Measurements from ENCODE around the gene PRKCZ. TPM values are rescaled to one million over a fixed set of nuclear protein-coding genes. Genes with fewer than 3 reads are reported as not detected.

PRKCZ gene
- total RNA-seq, 2 experiments from 2014 or later: 8.0 to 10.0 TPM

DNA sequence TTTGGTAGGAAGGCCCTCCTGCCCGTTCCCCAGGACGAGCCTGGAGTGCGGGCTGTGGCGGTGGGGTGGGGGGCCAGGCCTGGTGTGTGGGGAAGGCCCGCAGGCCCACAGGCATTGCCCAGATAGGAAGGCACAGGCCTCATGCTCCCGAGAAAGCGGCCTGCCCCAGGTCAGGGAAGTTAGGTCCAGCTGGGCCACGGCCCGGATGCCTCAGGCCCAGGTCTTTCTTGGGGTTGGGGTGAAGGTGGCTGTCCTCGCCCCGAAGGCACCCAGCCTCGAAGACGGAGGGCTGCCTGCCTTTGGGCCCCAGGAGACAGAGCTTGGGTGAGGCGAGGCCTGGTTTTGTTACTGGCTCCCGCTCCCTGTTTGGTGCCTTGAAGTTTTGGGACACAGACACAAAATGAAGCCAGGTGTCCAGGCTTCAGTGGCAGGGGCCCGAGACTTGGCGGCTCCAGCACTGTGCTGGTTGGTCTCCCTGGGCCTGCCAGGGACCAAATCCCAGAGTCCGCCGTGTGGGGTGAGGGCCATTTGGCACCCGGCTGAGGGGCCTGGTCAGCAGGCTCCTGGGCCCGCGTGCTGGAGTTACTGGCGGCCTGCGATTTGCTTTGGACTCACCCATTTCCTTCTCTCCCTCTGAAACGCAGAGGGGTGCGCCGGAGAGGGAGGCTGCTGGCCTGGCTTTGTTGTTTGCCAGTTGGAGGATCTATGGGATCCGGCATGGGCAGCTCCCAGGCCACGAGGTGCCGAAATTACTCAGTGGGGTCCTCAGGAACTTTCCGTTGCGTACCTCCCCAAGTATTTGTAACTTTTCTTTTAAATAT is 179.9 kb downstream of the PRKCZ start:
- H2AFZ ChIP-seq (ENCODE audit: low read length): no peak overlapping the region
- BruUV-seq (replicated peaks): no TSS peak
- H3K27ac ChIP-seq (ENCODE audit: low read depth, low read length, poor library complexity, severe bottlenecking): no peak overlapping the region
- CTCF ChIA-PET (ENCODE audit: unreplicated experiment): no interaction called here
- POLR2A ChIA-PET: no interaction called here
- intact Hi-C loops (cut with micrococcal nuclease; ENCODE audit: unreplicated experiment): no loop called here
- H3K9me3 ChIP-seq (ENCODE audit: low read length): no peaks in the 10 kb centered on the region
- H3K36me3 ChIP-seq (ENCODE audit: insufficient read depth, low read length): no peaks in the 10 kb centered on the region
- no peaks in the 10 kb centered on the region for H3K9me2 ChIP-seq (ENCODE audit: insufficient read depth, low read length)
- H4K20me1 ChIP-seq (ENCODE audit: insufficient read depth, low read length): no peaks in the 10 kb centered on the region
- H3K4me2 ChIP-seq (ENCODE audit: low read length): peak overlapping the region; percentile 71
- no peak for DNase-seq (ENCODE audit: low spot score)
- TF ChIP-seq, protein P1, sequence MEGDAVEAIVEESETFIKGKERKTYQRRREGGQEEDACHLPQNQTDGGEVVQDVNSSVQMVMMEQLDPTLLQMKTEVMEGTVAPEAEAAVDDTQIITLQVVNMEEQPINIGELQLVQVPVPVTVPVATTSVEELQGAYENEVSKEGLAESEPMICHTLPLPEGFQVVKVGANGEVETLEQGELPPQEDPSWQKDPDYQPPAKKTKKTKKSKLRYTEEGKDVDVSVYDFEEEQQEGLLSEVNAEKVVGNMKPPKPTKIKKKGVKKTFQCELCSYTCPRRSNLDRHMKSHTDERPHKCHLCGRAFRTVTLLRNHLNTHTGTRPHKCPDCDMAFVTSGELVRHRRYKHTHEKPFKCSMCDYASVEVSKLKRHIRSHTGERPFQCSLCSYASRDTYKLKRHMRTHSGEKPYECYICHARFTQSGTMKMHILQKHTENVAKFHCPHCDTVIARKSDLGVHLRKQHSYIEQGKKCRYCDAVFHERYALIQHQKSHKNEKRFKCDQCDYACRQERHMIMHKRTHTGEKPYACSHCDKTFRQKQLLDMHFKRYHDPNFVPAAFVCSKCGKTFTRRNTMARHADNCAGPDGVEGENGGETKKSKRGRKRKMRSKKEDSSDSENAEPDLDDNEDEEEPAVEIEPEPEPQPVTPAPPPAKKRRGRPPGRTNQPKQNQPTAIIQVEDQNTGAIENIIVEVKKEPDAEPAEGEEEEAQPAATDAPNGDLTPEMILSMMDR (conservative IDR thresholded peaks at IDR 0.05; ENCODE audit: low read length): no peak
- no peak for TF ChIP-seq EZH2phosphoT487 (IDR thresholded peaks at IDR 0.05; ENCODE audit: borderline replicate concordance, low read depth, low read length)
- H3K79me2 ChIP-seq (ENCODE audit: insufficient read depth, low read depth, low read length): no peaks in the 10 kb centered on the region
- H3K4me3 ChIP-seq (ENCODE audit: low read depth, low read length, poor library complexity, severe bottlenecking): peak overlapping the region; percentile 61
- H3K4me1 ChIP-seq (ENCODE audit: insufficient read depth, low read length, poor library complexity, severe bottlenecking): peaks cover 41% of the 10 kb centered on the region

DNA sequence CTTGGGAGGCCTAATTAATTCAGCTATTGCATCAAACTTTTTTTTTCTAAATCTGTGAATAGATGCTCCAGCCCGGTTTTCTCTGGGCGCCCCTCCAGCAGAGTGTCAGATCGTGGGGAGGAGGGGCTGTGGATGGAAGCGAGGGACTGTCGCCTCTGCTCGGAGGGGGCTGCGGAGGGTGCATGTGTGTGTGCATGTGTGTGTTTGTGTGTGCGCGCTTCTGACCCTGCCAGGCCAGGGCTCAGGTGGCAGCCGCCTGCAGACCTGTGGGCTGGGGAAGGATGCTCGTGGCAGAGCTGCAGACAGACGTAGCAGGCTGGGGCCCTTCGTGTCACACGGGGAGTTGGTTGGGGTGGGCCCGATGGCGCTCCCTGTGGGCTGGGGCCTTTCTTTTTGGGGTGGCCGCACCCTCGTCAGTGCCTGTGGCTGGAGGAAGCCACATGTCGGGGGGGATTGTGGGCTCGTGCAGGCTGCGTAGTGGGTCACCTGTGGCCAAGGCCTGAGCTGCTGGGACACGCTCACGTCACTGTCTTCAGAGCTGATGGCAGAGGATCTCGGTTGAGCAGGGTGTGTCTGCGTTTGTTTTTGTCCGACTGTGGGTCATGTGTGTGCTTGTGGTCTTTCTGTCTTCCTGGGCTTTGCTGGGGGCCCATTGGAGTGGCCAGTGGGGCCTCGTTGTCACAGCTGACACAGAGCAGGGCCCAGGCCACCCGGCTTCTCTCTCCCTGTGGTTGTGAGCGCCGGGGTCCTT is 180.7 kb downstream of the PRKCZ start:
- Histone ChIP-seq H2AFZ (ENCODE audit: low read length) (no peak overlapping the region), H3K79me2 (ENCODE audit: insufficient read depth, low read depth, low read length) (no peaks in the 10 kb centered on the region), H3K4me2 (ENCODE audit: low read length) (peak overlapping the region; percentile 71), H3K4me3 (ENCODE audit: low read depth, low read length, poor library complexity, severe bottlenecking) (peak overlapping the region; percentile 61), H3K36me3 (ENCODE audit: insufficient read depth, low read length) (no peaks in the 10 kb centered on the region), H3K9me2 (ENCODE audit: insufficient read depth, low read length) (no peaks in the 10 kb centered on the region), H3K4me1 (ENCODE audit: insufficient read depth, low read length, poor library complexity, severe bottlenecking) (peaks cover 41% of the 10 kb centered on the region), H4K20me1 (ENCODE audit: insufficient read depth, low read length) (no peaks in the 10 kb centered on the region), H3K27ac (ENCODE audit: low read depth, low read length, poor library complexity, severe bottlenecking) (no peak overlapping the region), H3K9me3 (ENCODE audit: low read length) (no peaks in the 10 kb centered on the region)
- POLR2A ChIA-PET: interaction anchor here (1.0 kb wide), 1 partner anchor 70 kb away, joined by 3 read pairs; no protein-coding TSS in a partner anchor
- intact Hi-C loops (cut with micrococcal nuclease; ENCODE audit: unreplicated experiment): no loop called here
- CTCF ChIA-PET (ENCODE audit: unreplicated experiment): no interaction called here
- no peak for DNase-seq (ENCODE audit: low spot score)
- no TSS peak for BruUV-seq (replicated peaks)
- TF ChIP-seq EZH2phosphoT487 (IDR thresholded peaks at IDR 0.05; ENCODE audit: borderline replicate concordance, low read depth, low read length): no peak
- TF ChIP-seq, protein P1 (conservative IDR thresholded peaks at IDR 0.05; ENCODE audit: low read length): no peak
